Measurements from ENCODE around the gene IQCM. TPM values are rescaled to one million over a fixed set of nuclear protein-coding genes. Genes with fewer than 3 reads are reported as not detected.

The IQCM gene
- total RNA-seq, 1 donor from 2014 or later: not detected

DNA sequence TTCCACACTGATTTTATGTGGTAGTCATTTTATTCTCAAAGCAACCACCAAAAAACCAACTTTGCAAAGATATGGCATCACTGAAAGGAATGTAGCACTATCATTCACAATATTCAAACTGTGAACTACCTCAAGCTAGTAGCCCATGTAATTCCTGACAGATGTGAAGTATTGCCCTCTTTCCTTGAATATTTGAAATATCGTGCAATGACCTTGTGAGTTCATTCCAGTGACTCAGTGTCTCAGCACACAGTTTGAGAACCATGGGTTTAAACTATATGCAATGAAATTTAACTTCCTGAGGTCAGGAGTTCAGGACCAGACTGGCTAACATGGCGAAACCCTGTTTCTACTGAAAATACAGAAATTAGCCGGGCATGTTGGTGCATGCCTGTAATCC lies 20.9 kb upstream of the IQCM start:
- Mint-ChIP-seq H3K4me1 (ENCODE audit: low read depth) (peaks cover 2% of the 10 kb centered on the region), H3K36me3 (ENCODE audit: insufficient read depth) (no peaks in the 10 kb centered on the region), H3K9me3 (ENCODE audit: low read depth) (no peaks in the 10 kb centered on the region), H3K27me3 (no peaks in the 10 kb centered on the region), H3K27ac (peak overlapping the region; percentile 69), H3K4me3 (ENCODE audit: low read depth) (no peak overlapping the region)
- no peak for DNase-seq (ENCODE audit: low spot score, unreplicated experiment)
- TF ChIP-seq, protein P1, sequence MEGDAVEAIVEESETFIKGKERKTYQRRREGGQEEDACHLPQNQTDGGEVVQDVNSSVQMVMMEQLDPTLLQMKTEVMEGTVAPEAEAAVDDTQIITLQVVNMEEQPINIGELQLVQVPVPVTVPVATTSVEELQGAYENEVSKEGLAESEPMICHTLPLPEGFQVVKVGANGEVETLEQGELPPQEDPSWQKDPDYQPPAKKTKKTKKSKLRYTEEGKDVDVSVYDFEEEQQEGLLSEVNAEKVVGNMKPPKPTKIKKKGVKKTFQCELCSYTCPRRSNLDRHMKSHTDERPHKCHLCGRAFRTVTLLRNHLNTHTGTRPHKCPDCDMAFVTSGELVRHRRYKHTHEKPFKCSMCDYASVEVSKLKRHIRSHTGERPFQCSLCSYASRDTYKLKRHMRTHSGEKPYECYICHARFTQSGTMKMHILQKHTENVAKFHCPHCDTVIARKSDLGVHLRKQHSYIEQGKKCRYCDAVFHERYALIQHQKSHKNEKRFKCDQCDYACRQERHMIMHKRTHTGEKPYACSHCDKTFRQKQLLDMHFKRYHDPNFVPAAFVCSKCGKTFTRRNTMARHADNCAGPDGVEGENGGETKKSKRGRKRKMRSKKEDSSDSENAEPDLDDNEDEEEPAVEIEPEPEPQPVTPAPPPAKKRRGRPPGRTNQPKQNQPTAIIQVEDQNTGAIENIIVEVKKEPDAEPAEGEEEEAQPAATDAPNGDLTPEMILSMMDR (IDR thresholded peaks at IDR 0.05; ENCODE audit: unreplicated experiment): no peak

DNA sequence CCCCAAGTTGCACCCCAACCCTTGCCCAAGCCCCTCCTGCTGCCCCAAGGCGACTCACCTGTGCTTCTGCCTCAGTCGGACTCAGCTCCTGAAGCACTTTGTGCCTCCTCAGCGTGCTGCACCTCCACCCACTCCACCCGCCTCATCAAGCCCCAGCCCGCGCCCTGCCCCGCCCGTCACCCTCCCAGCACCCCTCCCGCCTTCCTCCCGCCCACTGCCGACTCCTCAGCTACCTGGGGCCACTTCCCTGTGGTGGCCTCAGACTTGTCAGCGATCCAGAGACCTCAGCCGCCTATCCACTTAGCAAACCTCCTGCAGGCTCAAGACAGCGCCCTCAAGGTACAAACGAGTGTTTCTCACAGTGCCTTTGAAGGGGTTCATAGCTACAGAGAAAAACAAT lies 19.6 kb upstream of the IQCM start:
- TF ChIP-seq, protein P1 (IDR thresholded peaks at IDR 0.05; ENCODE audit: unreplicated experiment): no peak
- Mint-ChIP-seq H3K4me3 (ENCODE audit: low read depth) (no peak overlapping the region), H3K9me3 (ENCODE audit: low read depth) (no peaks in the 10 kb centered on the region), H3K27ac (no peak overlapping the region), H3K4me1 (ENCODE audit: low read depth) (peaks cover 2% of the 10 kb centered on the region), H3K27me3 (no peaks in the 10 kb centered on the region), H3K36me3 (ENCODE audit: insufficient read depth) (no peaks in the 10 kb centered on the region)
- no peak for DNase-seq (ENCODE audit: low spot score, unreplicated experiment)

DNA sequence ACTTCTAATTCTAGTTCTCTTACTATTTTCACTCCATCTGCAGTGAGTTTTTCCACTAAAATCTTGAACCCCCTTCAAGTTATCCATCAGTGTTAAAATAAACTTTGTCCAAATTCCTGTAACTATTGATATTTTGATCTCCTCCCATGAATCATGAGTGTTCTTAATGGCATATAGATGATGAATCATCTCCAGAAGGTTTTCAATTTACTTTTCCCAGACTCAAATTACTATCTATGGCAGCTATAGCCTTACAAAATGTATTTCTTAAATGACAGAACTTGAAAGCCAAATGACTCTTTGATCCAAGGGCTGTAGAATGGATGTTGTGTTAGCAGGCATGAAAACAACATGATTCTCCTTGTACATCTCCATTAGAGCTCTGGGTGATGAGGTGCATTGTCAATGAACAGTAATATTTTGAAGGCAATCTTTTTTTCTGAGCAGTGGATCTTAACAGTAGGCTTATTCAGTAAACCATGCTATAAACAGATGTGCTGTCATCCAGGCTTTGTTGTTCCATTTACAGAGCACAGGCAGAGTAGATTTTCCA lies 16.1 kb upstream of the IQCM start:
- H3K9me3 Mint-ChIP-seq (ENCODE audit: low read depth): no peaks in the 10 kb centered on the region
- H3K27ac Mint-ChIP-seq: no peak overlapping the region
- no peak for DNase-seq (ENCODE audit: low spot score, unreplicated experiment)
- H3K4me1 Mint-ChIP-seq (ENCODE audit: low read depth): peaks cover 2% of the 10 kb centered on the region
- no peaks in the 10 kb centered on the region for H3K27me3 Mint-ChIP-seq
- TF ChIP-seq, protein P1 (IDR thresholded peaks at IDR 0.05; ENCODE audit: unreplicated experiment): no peak
- H3K36me3 Mint-ChIP-seq (ENCODE audit: insufficient read depth): no peaks in the 10 kb centered on the region
- no peak overlapping the region for H3K4me3 Mint-ChIP-seq (ENCODE audit: low read depth)

DNA sequence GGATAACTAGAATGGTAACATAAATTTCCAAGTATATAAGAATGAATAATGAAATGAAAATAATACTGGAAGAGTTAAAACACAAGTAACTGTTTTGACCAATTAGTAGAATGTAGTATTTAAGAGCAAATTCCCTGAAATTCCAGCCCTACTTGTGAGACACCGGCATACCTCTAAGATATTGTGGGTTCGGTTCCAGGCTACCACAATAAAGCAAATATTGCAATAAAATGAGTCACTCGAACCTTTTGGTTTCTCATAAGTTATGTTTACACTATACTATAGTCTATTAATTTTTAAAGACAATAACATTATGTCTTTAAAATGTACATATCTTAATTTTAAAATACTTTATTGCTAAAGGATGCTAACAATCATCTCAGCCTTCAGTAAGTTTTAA lies 15.2 kb upstream of the IQCM start:
- no peaks in the 10 kb centered on the region for H3K36me3 Mint-ChIP-seq (ENCODE audit: insufficient read depth)
- no peak for DNase-seq (ENCODE audit: low spot score, unreplicated experiment)
- no peaks in the 10 kb centered on the region for H3K27me3 Mint-ChIP-seq
- H3K4me1 Mint-ChIP-seq (ENCODE audit: low read depth): peaks cover 2% of the 10 kb centered on the region
- no peak overlapping the region for H3K27ac Mint-ChIP-seq
- TF ChIP-seq, protein P1 (IDR thresholded peaks at IDR 0.05; ENCODE audit: unreplicated experiment): no peak
- no peaks in the 10 kb centered on the region for H3K9me3 Mint-ChIP-seq (ENCODE audit: low read depth)
- H3K4me3 Mint-ChIP-seq (ENCODE audit: low read depth): no peak overlapping the region

DNA sequence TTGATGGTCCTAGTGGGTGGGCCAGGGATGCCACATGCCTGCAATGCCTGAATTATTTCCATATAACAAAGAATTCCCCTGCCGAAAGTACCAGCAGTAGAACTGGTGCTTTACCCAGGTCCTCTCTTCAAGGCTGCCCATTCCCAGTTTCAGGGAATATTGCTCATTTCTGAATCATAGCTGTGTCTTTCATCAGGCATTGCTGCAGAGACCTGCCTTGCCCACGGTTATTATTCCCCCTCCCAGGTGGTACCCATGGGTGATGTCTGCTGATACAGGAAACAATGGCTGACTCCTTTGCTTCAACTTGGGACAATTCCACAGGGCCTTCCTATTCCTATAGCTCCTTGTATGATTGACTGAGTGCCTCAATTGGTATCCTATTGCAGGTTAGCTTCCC lies 9.7 kb upstream of the IQCM start:
- Mint-ChIP-seq H3K9me3 (ENCODE audit: low read depth) (no peaks in the 10 kb centered on the region), H3K27me3 (no peaks in the 10 kb centered on the region), H3K27ac (no peak overlapping the region), H3K4me1 (ENCODE audit: low read depth) (no peaks in the 10 kb centered on the region), H3K36me3 (ENCODE audit: insufficient read depth) (no peaks in the 10 kb centered on the region), H3K4me3 (ENCODE audit: low read depth) (no peak overlapping the region)
- TF ChIP-seq, protein P1 (IDR thresholded peaks at IDR 0.05; ENCODE audit: unreplicated experiment): no peak
- DNase-seq (ENCODE audit: low spot score, unreplicated experiment): no peak
